Activated B cell treated with CpG ODN at 0.5 μM for 24 hours (primary cell): ENCODE results near the gene OR4K13. TPM values are rescaled to one million over a fixed set of nuclear protein-coding genes. Genes with fewer than 3 reads are reported as not detected.

Source experiments
- ATAC-seq: fragments of 200-7000 bp; cut with Tn5 transposase; one replicate; pipeline ENCODE4 v1.10.0; 2021; ENCODE audit warnings: low read depth, mild to moderate bottlenecking, moderate library complexity
- CTCF ChIA-PET: fragments of 350-600 bp; sonication (Branson Sonifier 250); formaldehyde crosslinking; loops from one replicate; lab custom pipeline; 2021; ENCODE audit warnings: antibody characterized with exemption; lab: Charles Lee
- POLR2A ChIA-PET: fragments of 350-600 bp; sonication (Branson Sonifier 250); formaldehyde crosslinking; loops from one replicate; lab custom pipeline; 2021; ENCODE audit warnings: antibody characterized with exemption; lab: Charles Lee
- DNase-seq: peaks from one replicate; pipeline ENCODE4 v3.0.0; 2022
- H3K27ac Mint-ChIP-seq: one replicate; pipeline ENCODE4 v1.8.0; 2020; ENCODE audit warnings: mixed read lengths
- H3K27me3 Mint-ChIP-seq: one replicate; pipeline ENCODE4 v1.8.0; 2021; ENCODE audit warnings: mixed read lengths
- H3K36me3 Mint-ChIP-seq: one replicate; pipeline ENCODE4 v1.8.0; 2021; ENCODE audit warnings: low read depth, mixed read lengths
- H3K4me1 Mint-ChIP-seq: one replicate; pipeline ENCODE4 v1.8.0; 2021; ENCODE audit warnings: mixed read lengths
- H3K4me3 Mint-ChIP-seq: one replicate; pipeline ENCODE4 v1.8.0; 2020; ENCODE audit warnings: mild to moderate bottlenecking, mixed read lengths
- H3K9me3 Mint-ChIP-seq: one replicate; pipeline ENCODE4 v1.8.0; 2020; ENCODE audit warnings: mixed read lengths
- intact Hi-C: fragments of 100-400 bp; cut with micrococcal nuclease; formaldehyde crosslinking; loops from one replicate; pipeline ENCODE4 v1.15.1; 2024
- total RNA-seq: library from RNA; stranded (reverse); gene quantifications from 2 replicates; pipeline ENCODE4 v1.2.3, GENCODE V29; 2022
- TF ChIP-seq, protein P1 (sequence below): fragments of 200-600 bp; IDR thresholded peaks from one replicate; pipeline ENCODE4 v1.8.0; 2022; ENCODE audit warnings: antibody characterized with exemption, mild to moderate bottlenecking

The OR4K13 gene
- total RNA-seq, 1 donor from 2014 or later: not detected

DNA sequence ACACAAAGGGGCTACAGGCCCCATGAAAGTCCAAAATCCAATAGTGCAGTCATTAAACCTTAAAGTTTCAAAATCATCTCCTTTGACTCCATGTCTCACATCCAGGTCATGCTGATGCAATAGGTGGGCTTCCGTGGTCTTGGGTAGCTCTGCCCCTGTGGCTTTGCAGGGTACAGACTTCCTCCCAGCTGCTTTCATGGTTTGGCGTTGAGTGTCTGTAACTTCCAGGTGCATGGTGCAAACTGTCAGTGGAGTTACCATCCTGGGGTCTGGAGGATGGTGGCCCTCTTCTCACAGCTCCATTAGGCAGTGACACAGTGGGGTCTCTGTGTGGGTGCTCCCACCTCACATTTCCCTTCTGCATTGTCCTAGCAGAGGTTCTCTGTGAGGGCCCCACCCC is 42.4 kb downstream of the OR4K13 start:
- TF ChIP-seq, protein P1, sequence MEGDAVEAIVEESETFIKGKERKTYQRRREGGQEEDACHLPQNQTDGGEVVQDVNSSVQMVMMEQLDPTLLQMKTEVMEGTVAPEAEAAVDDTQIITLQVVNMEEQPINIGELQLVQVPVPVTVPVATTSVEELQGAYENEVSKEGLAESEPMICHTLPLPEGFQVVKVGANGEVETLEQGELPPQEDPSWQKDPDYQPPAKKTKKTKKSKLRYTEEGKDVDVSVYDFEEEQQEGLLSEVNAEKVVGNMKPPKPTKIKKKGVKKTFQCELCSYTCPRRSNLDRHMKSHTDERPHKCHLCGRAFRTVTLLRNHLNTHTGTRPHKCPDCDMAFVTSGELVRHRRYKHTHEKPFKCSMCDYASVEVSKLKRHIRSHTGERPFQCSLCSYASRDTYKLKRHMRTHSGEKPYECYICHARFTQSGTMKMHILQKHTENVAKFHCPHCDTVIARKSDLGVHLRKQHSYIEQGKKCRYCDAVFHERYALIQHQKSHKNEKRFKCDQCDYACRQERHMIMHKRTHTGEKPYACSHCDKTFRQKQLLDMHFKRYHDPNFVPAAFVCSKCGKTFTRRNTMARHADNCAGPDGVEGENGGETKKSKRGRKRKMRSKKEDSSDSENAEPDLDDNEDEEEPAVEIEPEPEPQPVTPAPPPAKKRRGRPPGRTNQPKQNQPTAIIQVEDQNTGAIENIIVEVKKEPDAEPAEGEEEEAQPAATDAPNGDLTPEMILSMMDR: no peak
- H3K27ac Mint-ChIP-seq: no peak overlapping the region
- peaks cover 8% of the 10 kb centered on the region for H3K9me3 Mint-ChIP-seq
- no peaks in the 10 kb centered on the region for H3K4me1 Mint-ChIP-seq
- DNase-seq: no peak
- POLR2A ChIA-PET: no interaction called here
- H3K27me3 Mint-ChIP-seq: no peaks in the 10 kb centered on the region
- CTCF ChIA-PET: no interaction called here
- intact Hi-C loops: no loop called here
- ATAC-seq: no peak
- no peak overlapping the region for H3K4me3 Mint-ChIP-seq
- no peaks in the 10 kb centered on the region for H3K36me3 Mint-ChIP-seq

Other genes with a start within 250 kb of the OR4K13 start
- not detected in 2 replicates for gene OR4N2, start 232.3 kb downstream of the OR4K13 start, total RNA-seq
- not detected in 2 replicates for gene OR4K2, start 160.9 kb downstream of the OR4K13 start, total RNA-seq
- gene OR4K5, start 115.4 kb downstream of the OR4K13 start, total RNA-seq: not detected in 2 replicates
- not detected in 2 replicates for gene OR4K1, start 105.1 kb downstream of the OR4K13 start, total RNA-seq
- not detected in 2 replicates for gene OR4K15, start 60.4 kb downstream of the OR4K13 start, total RNA-seq
- not detected in 2 replicates for gene OR4Q2, start 33.9 kb downstream of the OR4K13 start, total RNA-seq
- not detected in 2 replicates for gene OR4K14, start 16.7 kb downstream of the OR4K13 start, total RNA-seq
- not detected in 2 replicates for gene OR4L1, start 24.0 kb upstream of the OR4K13 start, total RNA-seq
- gene OR4K17, start 74.7 kb upstream of the OR4K13 start, total RNA-seq: not detected in 2 replicates
- gene OR4N5, start 102.8 kb upstream of the OR4K13 start, total RNA-seq: not detected in 2 replicates
- not detected in 2 replicates for gene OR11G2, start 154.9 kb upstream of the OR4K13 start, total RNA-seq
- not detected in 2 replicates for gene OR11H6, start 187.7 kb upstream of the OR4K13 start, total RNA-seq
- not detected in 2 replicates for gene OR11H7, start 192.9 kb upstream of the OR4K13 start, total RNA-seq
- gene OR11H4, start 203.2 kb upstream of the OR4K13 start, total RNA-seq: not detected in 2 replicates